IPS DF 19.7 (cell line): Measurements from ENCODE around the gene DCDC2.
"Not testable (repeated sequence)": the region's sequence is repeated elsewhere in the genome, so short reads cannot be mapped to it uniquely, and the experiment has no call there.

ENCODE experiments used
- DNase-seq: peaks from one replicate; pipeline ENCODE4 v3.0.0-alpha.2; 2013; ENCODE audit warnings: low read depth, low spot score

The DCDC2 gene

DNA sequence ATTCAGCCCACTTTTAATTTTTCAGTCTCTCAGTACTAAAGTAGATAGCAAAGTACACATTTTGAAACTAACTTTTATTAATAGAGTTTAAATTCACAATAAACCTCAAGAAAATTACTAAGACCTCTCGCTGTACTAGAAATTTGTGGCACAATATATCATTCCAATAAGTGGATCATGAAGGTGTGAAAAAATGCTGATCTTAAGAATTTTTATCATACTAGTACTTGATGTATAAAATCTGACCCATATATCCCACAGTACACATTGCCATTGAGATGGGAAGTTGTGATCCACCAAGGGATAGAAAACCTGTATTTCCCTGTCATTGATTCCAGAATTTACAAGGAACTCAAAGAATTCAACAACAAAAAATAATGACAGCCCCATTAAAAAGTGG lies 85.7 kb downstream of the DCDC2 start:
- no peak for DNase-seq

- no peak for DNase-seq
These were observed 87.8 kb downstream of the DCDC2 start for GRCh38 chr6:24270011-24270410.

DNA sequence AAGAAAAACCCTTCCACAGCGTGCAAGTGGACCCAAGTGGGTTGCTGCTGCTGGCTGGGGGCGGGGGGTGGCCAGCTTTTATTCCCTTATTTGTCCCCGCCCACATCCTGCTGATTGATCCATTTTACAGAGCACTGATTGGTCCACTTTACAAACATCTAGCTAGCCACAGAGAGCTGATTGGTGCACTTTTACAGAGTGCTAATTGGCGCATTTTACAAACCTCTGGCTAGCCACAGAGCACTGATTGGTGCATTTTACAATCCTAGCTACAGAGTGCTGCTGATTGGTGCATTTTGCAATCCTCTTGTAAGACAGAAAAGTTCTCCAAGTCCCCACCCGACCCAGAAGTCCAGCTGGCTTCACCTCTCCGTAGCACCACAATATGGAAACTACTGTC lies 99.6 kb downstream of the DCDC2 start:
- DNase-seq = not testable (repeated sequence)

DNA sequence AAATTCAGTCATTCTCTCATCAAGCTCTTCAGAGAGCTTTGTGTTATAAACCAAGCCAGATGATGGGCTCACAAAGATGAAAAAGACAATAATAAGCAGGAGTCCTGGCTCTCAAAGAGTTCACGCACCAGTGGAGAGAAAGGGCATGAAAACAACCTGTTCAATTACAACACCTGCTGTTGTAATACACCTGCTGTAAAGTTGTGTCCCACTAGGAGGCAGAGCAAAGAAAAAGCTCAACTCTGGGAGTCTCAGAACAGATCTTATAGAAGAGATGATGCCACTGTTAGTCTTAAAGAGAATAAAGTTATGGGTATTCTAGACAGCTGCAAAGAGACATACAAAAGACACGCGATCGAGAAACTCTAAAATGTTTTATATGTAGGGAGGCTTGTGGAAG lies 100.6 kb downstream of the DCDC2 start:
- no peak for DNase-seq

GRCh38 chr6:24255676-24256075 lies 102.2 kb downstream of the DCDC2 start:
- DNase-seq = no peak

DNA sequence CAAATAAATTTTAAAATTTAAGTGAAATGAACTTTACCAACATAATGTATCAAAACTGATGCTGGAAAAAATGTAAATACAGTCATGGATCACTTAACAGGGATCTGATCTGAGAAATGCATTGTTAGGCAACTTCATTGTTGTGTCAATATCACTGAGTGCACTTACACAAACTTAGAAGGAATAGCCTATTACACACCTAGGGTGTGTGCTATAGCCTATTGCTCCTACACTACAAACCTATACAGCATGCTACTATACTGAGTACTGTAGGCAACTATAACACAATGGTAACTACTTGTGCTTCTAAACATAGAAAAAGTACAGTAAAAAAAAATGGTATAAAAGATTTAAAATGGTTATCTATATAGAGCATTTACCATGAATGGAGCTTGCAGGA lies 104.5 kb downstream of the DCDC2 start:
- no peak for DNase-seq

DNA sequence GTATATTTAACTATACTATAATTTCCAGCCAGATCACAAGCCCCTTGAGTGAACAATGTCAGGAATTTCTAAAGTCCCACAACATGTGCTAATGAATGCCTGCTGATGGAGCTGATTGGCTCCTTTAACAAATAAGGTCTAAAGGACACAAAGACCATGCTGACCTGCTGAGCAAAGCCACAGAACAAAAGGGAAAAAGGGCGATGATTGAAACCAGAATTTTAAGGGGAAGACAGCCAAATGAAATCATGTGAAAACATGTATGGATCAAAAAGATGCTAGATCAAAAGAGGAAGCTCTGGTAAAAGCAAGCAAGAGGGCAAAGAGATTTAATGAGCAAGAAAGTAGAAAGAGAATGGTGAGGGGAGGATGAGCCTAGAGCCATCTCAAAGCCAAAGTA lies 105.6 kb downstream of the DCDC2 start:
- DNase-seq = no peak

DNA sequence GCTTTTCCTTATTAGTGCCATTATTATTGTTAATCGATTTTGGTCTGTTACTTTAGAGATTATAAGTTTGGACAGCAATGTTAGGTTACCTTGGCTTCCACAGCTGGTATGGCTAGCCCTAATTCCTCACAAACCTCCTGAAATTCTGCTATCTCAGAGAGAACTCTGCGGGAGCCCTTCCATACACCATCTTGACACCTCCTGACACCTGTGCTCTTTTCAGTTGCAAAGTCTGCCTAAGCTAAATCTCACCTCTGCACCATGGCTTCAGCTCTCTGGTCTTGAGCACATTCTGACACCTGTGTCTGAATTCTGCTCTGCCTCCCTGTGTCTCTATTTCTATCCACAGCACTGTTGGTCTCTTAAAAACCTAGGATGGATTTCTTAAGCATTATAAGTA lies 106.5 kb downstream of the DCDC2 start:
- DNase-seq = no peak

DNA sequence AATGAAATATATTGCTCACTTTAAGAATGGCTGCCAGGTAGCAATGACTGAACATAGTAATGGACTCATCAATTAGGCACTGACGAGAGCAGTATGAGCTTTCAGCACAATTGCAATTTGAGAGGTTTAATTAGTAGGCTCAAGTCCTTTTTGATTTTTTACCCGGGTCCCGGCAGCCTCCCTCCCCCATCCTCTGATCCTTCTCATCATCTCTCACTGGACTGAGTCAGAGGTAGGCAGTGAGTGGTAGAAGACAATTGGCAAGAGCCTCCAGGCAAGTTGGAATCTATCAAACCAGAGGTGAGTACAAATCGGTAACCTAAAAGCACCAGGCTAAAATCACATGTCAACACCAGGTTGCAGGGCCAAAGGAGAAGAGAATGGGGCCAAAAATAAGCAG lies 107.9 kb downstream of the DCDC2 start:
- DNase-seq = no peak

- DNase-seq = no peak
These were observed 112.6 kb downstream of the DCDC2 start for GRCh38 chr6:24245275-24245674.

DNA sequence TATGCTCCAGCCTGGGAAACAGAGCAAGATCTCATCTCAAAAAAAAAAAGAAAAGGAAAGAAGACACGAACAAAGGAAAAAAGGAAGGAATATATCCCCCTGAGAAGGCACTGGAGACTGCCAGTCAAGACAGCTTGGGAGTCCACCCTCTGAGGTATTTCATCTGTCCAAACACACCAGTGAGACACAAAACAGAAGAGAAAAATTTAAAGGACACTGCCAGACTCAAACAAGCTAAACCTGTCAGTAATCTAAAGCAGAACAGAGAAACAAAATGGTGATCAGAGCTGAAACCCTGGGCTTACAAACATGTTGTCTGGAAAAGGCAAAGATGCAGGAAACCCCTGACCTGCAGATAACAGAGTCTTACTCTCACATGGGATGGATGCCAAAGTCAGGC lies 114.9 kb downstream of the DCDC2 start:
- DNase-seq = no peak

DNA sequence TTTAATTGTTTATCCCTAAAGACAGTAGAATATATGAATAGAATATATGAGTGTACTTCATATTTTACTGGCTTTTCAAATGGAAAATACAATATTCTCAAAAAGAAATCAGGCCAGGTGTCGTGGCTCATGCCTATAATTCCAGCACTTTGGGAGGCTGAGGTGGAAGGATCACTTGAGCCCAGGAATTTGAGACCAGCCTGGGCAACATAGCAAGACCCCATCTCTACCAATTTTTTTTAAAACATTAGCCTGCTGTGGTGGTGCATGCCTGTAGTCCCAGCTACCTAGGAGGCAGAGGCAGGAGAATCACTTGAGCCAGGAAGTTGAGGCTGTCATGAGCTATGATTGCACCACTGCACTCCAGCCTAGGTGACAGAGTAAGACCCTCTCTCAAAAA lies 116.1 kb downstream of the DCDC2 start:
- not testable (repeated sequence) for DNase-seq

DNA sequence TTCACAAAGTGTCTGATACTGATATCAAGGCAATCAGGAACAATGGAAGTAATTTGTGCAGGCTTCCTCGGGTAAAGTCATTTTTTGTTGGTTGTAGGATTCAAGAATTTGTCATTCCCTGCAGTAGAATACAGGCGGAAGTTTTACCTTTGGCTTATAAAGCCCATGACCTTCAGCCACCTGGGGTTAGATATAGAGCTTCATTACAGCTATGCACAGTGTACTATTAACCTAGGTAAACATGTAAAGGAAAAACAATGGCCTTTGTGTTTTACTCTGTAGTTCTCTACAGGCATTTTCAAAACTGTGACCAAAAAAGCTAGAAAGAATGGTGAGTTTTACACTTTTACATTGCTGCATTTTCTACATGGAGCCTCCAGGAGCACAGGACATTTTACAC lies 116.9 kb downstream of the DCDC2 start:
- no peak for DNase-seq

- no peak for DNase-seq
These were observed 117.4 kb downstream of the DCDC2 start for GRCh38 chr6:24240380-24240928.

GRCh38 chr6:24238700-24239099 lies 119.2 kb downstream of the DCDC2 start:
- DNase-seq = no peak

DNA sequence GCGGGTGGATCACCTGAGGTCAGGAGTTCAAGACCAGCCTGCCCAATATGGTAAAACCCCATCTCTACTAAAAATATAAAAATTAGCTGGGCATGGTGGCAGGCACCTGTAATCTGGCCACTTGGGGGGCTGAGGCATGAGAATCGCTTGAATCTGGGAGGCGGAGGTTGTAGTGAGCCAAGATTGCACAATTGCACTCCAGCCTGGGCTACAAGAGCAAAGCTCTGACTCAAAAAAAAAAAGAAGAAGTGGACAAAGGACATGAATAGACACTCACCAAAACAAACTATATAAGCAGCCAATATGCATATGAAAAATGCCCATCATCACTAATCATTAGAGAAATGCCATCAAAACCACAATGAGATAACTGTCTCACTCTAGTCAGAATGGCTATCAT lies 121.1 kb downstream of the DCDC2 start:
- DNase-seq = not testable (repeated sequence)

GRCh38 chr6:24233813-24234442 lies 123.9 kb downstream of the DCDC2 start:
- DNase-seq = no peak

- no peak for DNase-seq
These were observed 126.4 kb downstream of the DCDC2 start for GRCh38 chr6:24231438-24231977.

DNA sequence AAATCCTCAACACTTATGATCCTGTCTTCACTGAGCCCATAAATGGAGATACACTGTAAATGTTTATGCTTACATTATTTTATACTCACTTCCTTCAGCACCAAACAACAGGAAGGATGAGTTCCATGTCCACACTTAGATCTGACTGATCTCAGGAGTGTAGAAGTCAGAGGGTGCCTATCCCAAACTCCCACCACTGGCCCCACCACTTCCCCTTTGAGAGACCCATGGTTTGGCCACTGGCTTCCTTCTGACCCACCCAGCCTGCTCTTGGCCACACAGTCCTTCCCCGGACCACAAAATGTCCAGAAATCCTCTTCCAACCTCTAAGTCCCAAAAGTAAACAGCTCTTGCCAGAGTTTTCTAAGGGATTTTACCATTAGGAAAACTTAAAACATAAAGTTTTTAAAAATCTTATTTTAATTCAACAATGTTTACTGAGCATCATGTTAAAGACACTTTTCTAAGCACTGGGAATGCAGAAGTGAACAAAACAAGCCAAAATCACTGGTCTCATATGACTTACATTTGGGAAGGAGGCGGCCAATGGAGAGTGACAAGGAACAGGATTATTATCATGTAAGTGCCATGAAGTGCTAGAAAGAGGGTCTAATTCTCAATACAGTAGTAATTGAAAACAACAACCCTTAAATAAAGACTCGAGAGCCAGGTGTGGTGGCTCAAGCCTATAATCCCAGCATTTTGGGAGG lies 128.0 kb downstream of the DCDC2 start:
- no peak for DNase-seq

- DNase-seq = no peak
These were observed 129.1 kb downstream of the DCDC2 start for GRCh38 chr6:24228681-24229255.

- no peak for DNase-seq
These were observed 129.7 kb downstream of the DCDC2 start for GRCh38 chr6:24228123-24228522.

- DNase-seq = no peak
These were observed 130.3 kb downstream of the DCDC2 start for GRCh38 chr6:24227556-24227955.

GRCh38 chr6:24226541-24226940 lies 131.3 kb downstream of the DCDC2 start:
- DNase-seq = no peak
